Stimulated activated CD8-positive, alpha-beta memory T cell treated with anti-CD3 and anti-CD28 coated beads, Interleukin-4, amount 100 ng/mL, for 48 hours (primary cell): ENCODE results near the gene HS6ST3.
"Not testable (repeated sequence)": the region's sequence is repeated elsewhere in the genome, so short reads cannot be mapped to it uniquely, and the experiment has no call there.

Experiments used
- DNase-seq: peaks from one replicate; pipeline ENCODE4 v3.0.0-alpha.2; 2020

Gene HS6ST3

GRCh38 chr13:96473526-96474180, 383.7 kb downstream of the HS6ST3 start:
- DNase-seq: no peak

- no peak for DNase-seq
These were observed 384.3 kb downstream of the HS6ST3 start for GRCh38 chr13:96474181-96474557.

GRCh38 chr13:96475103-96475502, 385.2 kb downstream of the HS6ST3 start:
- DNase-seq: no peak

- DNase-seq: no peak
These were observed 391.6 kb downstream of the HS6ST3 start for GRCh38 chr13:96481482-96481881.

- no peak for DNase-seq
These were observed 400.6 kb downstream of the HS6ST3 start for GRCh38 chr13:96490496-96490989.

GRCh38 chr13:96491103-96491502, 401.2 kb downstream of the HS6ST3 start:
- no peak for DNase-seq

GRCh38 chr13:96492766-96493165, 402.9 kb downstream of the HS6ST3 start:
- no peak for DNase-seq

- DNase-seq: no peak
These were observed 409.7 kb downstream of the HS6ST3 start for GRCh38 chr13:96499656-96500055.

GRCh38 chr13:96500953-96501352, 411.0 kb downstream of the HS6ST3 start:
- DNase-seq: no peak

- no peak for DNase-seq
These were observed 413.6 kb downstream of the HS6ST3 start for GRCh38 chr13:96503481-96503880.

- DNase-seq: no peak
These were observed 421.7 kb downstream of the HS6ST3 start for GRCh38 chr13:96511587-96511986.

- no peak for DNase-seq
These were observed 429.5 kb downstream of the HS6ST3 start for GRCh38 chr13:96519380-96519779.

GRCh38 chr13:96524398-96525020, 434.6 kb downstream of the HS6ST3 start:
- not testable (repeated sequence) for DNase-seq

GRCh38 chr13:96525715-96526114, 435.8 kb downstream of the HS6ST3 start:
- DNase-seq: no peak

- no peak for DNase-seq
These were observed 437.6 kb downstream of the HS6ST3 start for GRCh38 chr13:96527497-96527896.

GRCh38 chr13:96532804-96533203, 442.9 kb downstream of the HS6ST3 start:
- DNase-seq: no peak

GRCh38 chr13:96533408-96533807, 443.5 kb downstream of the HS6ST3 start:
- no peak for DNase-seq

- DNase-seq: no peak
These were observed 449.9 kb downstream of the HS6ST3 start for GRCh38 chr13:96539791-96540190.

- DNase-seq: no peak
These were observed 450.8 kb downstream of the HS6ST3 start for GRCh38 chr13:96540670-96541069.

- DNase-seq: no peak
These were observed 453.1 kb downstream of the HS6ST3 start for GRCh38 chr13:96542986-96543385.

- no peak for DNase-seq
These were observed 455.1 kb downstream of the HS6ST3 start for GRCh38 chr13:96544957-96545356.

GRCh38 chr13:96546463-96546862, 456.6 kb downstream of the HS6ST3 start:
- DNase-seq: no peak

GRCh38 chr13:96551546-96551945, 461.6 kb downstream of the HS6ST3 start:
- DNase-seq: no peak

- DNase-seq: no peak
These were observed 462.7 kb downstream of the HS6ST3 start for GRCh38 chr13:96552559-96552958.

GRCh38 chr13:96553796-96554195, 463.9 kb downstream of the HS6ST3 start:
- DNase-seq: no peak
